ENCODE measurements around the gene NEDD4L.

GRCh38 chr18:58162127-58162526 lies 118.1 kb downstream of the NEDD4L start:
- TF ChIP-seq, protein P1, sequence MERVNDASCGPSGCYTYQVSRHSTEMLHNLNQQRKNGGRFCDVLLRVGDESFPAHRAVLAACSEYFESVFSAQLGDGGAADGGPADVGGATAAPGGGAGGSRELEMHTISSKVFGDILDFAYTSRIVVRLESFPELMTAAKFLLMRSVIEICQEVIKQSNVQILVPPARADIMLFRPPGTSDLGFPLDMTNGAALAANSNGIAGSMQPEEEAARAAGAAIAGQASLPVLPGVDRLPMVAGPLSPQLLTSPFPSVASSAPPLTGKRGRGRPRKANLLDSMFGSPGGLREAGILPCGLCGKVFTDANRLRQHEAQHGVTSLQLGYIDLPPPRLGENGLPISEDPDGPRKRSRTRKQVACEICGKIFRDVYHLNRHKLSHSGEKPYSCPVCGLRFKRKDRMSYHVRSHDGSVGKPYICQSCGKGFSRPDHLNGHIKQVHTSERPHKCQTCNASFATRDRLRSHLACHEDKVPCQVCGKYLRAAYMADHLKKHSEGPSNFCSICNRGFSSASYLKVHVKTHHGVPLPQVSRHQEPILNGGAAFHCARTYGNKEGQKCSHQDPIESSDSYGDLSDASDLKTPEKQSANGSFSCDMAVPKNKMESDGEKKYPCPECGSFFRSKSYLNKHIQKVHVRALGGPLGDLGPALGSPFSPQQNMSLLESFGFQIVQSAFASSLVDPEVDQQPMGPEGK (CRISPR knock-in tag; IDR thresholded peaks at IDR 0.05; ENCODE audit: borderline replicate concordance): no peak
- TF ChIP-seq ARNTL (CRISPR knock-in tag; IDR thresholded peaks at IDR 0.05; ENCODE audit: borderline replicate concordance, low read depth) (no peak), POU6F1 (CRISPR knock-in tag; IDR thresholded peaks at IDR 0.05; ENCODE audit: borderline replicate concordance, low read depth) (no peak), SNAI2 (CRISPR knock-in tag; IDR thresholded peaks at IDR 0.05) (no peak), TSHZ2 (CRISPR knock-in tag; IDR thresholded peaks at IDR 0.05) (no peak), RARB (CRISPR knock-in tag; IDR thresholded peaks at IDR 0.05) (no peak), ISL1 (CRISPR knock-in tag; IDR thresholded peaks at IDR 0.05) (no peak), ZFP3 (CRISPR knock-in tag; IDR thresholded peaks at IDR 0.05) (no peak)
- TF ChIP-seq, protein P2, sequence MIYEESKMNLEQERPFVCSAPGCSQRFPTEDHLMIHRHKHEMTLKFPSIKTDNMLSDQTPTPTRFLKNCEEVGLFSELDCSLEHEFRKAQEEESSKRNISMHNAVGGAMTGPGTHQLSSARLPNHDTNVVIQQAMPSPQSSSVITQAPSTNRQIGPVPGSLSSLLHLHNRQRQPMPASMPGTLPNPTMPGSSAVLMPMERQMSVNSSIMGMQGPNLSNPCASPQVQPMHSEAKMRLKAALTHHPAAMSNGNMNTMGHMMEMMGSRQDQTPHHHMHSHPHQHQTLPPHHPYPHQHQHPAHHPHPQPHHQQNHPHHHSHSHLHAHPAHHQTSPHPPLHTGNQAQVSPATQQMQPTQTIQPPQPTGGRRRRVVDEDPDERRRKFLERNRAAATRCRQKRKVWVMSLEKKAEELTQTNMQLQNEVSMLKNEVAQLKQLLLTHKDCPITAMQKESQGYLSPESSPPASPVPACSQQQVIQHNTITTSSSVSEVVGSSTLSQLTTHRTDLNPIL (CRISPR knock-in tag; IDR thresholded peaks at IDR 0.05; ENCODE audit: low read depth): no peak
